Tibial nerve (tissue), 4 donors: ENCODE results near the gene AKAP5. TPM values are rescaled to one million over a fixed set of nuclear protein-coding genes. Genes with fewer than 3 reads are reported as not detected.
A peak's percentile ranks its signal among the peaks of the same experiment; 100 is the strongest.

ENCODE experiments used
- DNase-seq, 2 donors: peaks; one replicate each; pipeline ENCODE4 v3.0.0-alpha.2; 2019; ENCODE audit warnings: low spot score in 2 of 2
- H3K27ac ChIP-seq, 4 donors: fragments of 200-600 bp; sonication (generic) in 3 of 4; one replicate each; pipeline ENCODE4 v1.5.1; 2017 to 2019; ENCODE audit warnings: mild to moderate bottlenecking in 1 of 4
- H3K27me3 ChIP-seq, 2 donors: fragments of 200-600 bp; sonication (generic) in 1 of 2; one replicate each; pipeline versions ENCODE4 v1.5.1 to v1.6.0; 2017 to 2019
- H3K36me3 ChIP-seq, 3 donors: fragments of 200-600 bp; sonication (generic); one replicate each; pipeline ENCODE4 v1.5.1; 2018 to 2019
- H3K4me1 ChIP-seq, 4 donors: fragments of 200-600 bp; sonication (generic) in 3 of 4; one replicate each; pipeline ENCODE4 v1.5.1; 2017 to 2019
- H3K4me3 ChIP-seq, 4 donors: fragments of 200-600 bp; sonication (generic) in 3 of 4; one replicate each; pipeline ENCODE4 v1.5.1; 2017 to 2019; ENCODE audit warnings: mild to moderate bottlenecking in 1 of 4, moderate library complexity in 1 of 4
- H3K9me3 ChIP-seq, 4 donors: fragments of 200-600 bp; sonication (generic) in 3 of 4; one replicate each; pipeline ENCODE4 v1.5.1; 2017 to 2019
- CTCF ChIP-seq, 5 experiments: fragments of 200-600 bp in 3 of 5; fragments of 450-650 bp in 2 of 5; sonication (generic) in 3 of 5; IDR thresholded peaks; one replicate each; pipeline ENCODE4 v1.5.1; 2016 to 2019; ENCODE audit warnings: antibody characterized with exemption in 5 of 5, mild to moderate bottlenecking in 3 of 5, moderate library complexity in 2 of 5
- EP300 ChIP-seq, 2 donors: sonication (generic); formaldehyde crosslinking; IDR thresholded peaks; one replicate each; pipeline ENCODE4 v1.6.1; 2017; ENCODE audit warnings: antibody characterized with exemption in 2 of 2, mild to moderate bottlenecking in 1 of 2
- POLR2A ChIP-seq, 2 donors: fragments of 450-650 bp; IDR thresholded peaks; one replicate each; pipeline ENCODE4 v1.6.1; 2017; ENCODE audit warnings: antibody characterized with exemption in 2 of 2, mild to moderate bottlenecking in 2 of 2, moderate library complexity in 2 of 2
- WGBS, 2 donors: methylation state at CpG; one replicate each; pipeline ENCODE4 v1.1.5; 2018; 5-methylcytosine and 5-hydroxymethylcytosine counted together
- total RNA-seq, 4 donors: library from RNA; depleted of rRNA; stranded (reverse); fragments of >200 nt; gene quantifications; one replicate each; pipeline ENCODE4 v1.1.0, GENCODE V29; 2016

AKAP5 gene
- total RNA-seq, 4 donors from 2014 or later = 0.22 to 0.90 (median 0.50) TPM

- no peaks in the 10 kb centered on the region for H3K9me3 ChIP-seq
- TF ChIP-seq POLR2A (IDR thresholded peaks at IDR 0.05) (no peak), EP300 (IDR thresholded peaks at IDR 0.05) (no peak), CTCF (IDR thresholded peaks at IDR 0.05) (no peak)
- H3K36me3 ChIP-seq = no peaks in the 10 kb centered on the region
- no peak overlapping the region for H3K4me3 ChIP-seq
- H3K4me1 ChIP-seq = no peaks in the 10 kb centered on the region
- no peak overlapping the region for H3K27ac ChIP-seq
- DNase-seq = no peak
- no peaks in the 10 kb centered on the region for H3K27me3 ChIP-seq
- WGBS, 2 donors = 79 to 89% methylated on average over 4 of the region's 4 CpGs
These were observed 9.4 kb downstream of the AKAP5 start for GRCh38 chr14:64474698-64475097.

GRCh38 chr14:64475585-64476273, 10.4 kb downstream of the AKAP5 start:
- 76 to 81% methylated on average over 8 of the region's 8 CpGs for WGBS, 2 donors
- no peaks in the 10 kb centered on the region for H3K27me3 ChIP-seq
- no peaks in the 10 kb centered on the region for H3K4me1 ChIP-seq
- TF ChIP-seq POLR2A (IDR thresholded peaks at IDR 0.05) = no peak
- no peak for TF ChIP-seq EP300 (IDR thresholded peaks at IDR 0.05)
- no peak for TF ChIP-seq CTCF (IDR thresholded peaks at IDR 0.05)
- no peak for DNase-seq
- H3K9me3 ChIP-seq = no peaks in the 10 kb centered on the region
- no peaks in the 10 kb centered on the region for H3K36me3 ChIP-seq
- no peak overlapping the region for H3K27ac ChIP-seq
- H3K4me3 ChIP-seq = no peak overlapping the region

GRCh38 chr14:64476438-64476837, 11.1 kb downstream of the AKAP5 start:
- Histone ChIP-seq H3K4me3 (no peak overlapping the region), H3K9me3 (no peaks in the 10 kb centered on the region), H3K36me3 (peaks cover 0 to 4% (median 0%) of the 10 kb centered on the region in 3 donors), H3K27me3 (no peaks in the 10 kb centered on the region), H3K4me1 (no peaks in the 10 kb centered on the region), H3K27ac (no peak overlapping the region)
- 95 to 97% methylated on average over 8 of the region's 8 CpGs for WGBS, 2 donors
- no peak for TF ChIP-seq EP300 (IDR thresholded peaks at IDR 0.05)
- TF ChIP-seq POLR2A (IDR thresholded peaks at IDR 0.05) = no peak
- no peak for DNase-seq

- H3K4me3 ChIP-seq = no peak overlapping the region
- H3K4me1 ChIP-seq = no peaks in the 10 kb centered on the region
- TF ChIP-seq EP300 (IDR thresholded peaks at IDR 0.05) = no peak
- peak; percentile 10 to 37 (median 31) for TF ChIP-seq CTCF (IDR thresholded peaks at IDR 0.05)
- H3K9me3 ChIP-seq = no peaks in the 10 kb centered on the region
- H3K27ac ChIP-seq = no peak overlapping the region
- DNase-seq = no peak
- peaks cover 0 to 9% (median 0%) of the 10 kb centered on the region in 3 donors for H3K36me3 ChIP-seq
- no peaks in the 10 kb centered on the region for H3K27me3 ChIP-seq
These were observed 13.4 kb downstream of the AKAP5 start for GRCh38 chr14:64478634-64479250.

GRCh38 chr14:64488590-64489099, 23.3 kb downstream of the AKAP5 start:
- Histone ChIP-seq H3K27me3 (no peaks in the 10 kb centered on the region), H3K27ac (no peak overlapping the region), H3K36me3 (peaks cover 3 to 62% (median 9%) of the 10 kb centered on the region in 3 donors), H3K4me1 (no peaks in the 10 kb centered on the region), H3K9me3 (no peaks in the 10 kb centered on the region), H3K4me3 (no peak overlapping the region)
- no peak for TF ChIP-seq POLR2A (IDR thresholded peaks at IDR 0.05)
- no peak for TF ChIP-seq EP300 (IDR thresholded peaks at IDR 0.05)
- no peak for TF ChIP-seq CTCF (IDR thresholded peaks at IDR 0.05)
- DNase-seq = no peak
- WGBS, 2 donors = 85 to 95% methylated on average over 5 of the region's 5 CpGs
